ENCODE data around the gene EXOSC6.
"Not testable (repeated sequence)": the region's sequence is repeated elsewhere in the genome, so short reads cannot be mapped to it uniquely, and the experiment has no call there.

EXOSC6 gene

DNA sequence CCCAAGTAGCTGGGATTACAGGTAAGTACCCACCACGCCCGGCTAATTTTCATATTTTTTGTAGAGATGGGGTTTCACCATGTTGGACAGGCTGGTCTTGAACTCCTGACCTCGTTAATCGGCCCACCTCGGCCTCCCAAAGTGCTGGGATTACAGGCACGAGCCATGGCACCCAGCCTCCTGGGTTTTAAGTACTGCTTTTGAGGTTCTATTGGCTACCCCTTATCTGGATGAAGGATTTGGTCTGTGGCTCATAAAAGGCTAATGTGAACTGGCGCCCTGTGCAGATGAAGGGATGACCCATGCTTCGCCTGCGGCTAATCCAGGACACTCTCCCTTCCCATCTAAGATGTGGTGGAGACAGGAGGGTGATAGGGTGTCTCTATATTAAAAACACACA, 52.6 kb downstream of the EXOSC6 start:
- not testable (repeated sequence) for DNase-seq (ENCODE audit: low read depth in 2 of 2)

DNA sequence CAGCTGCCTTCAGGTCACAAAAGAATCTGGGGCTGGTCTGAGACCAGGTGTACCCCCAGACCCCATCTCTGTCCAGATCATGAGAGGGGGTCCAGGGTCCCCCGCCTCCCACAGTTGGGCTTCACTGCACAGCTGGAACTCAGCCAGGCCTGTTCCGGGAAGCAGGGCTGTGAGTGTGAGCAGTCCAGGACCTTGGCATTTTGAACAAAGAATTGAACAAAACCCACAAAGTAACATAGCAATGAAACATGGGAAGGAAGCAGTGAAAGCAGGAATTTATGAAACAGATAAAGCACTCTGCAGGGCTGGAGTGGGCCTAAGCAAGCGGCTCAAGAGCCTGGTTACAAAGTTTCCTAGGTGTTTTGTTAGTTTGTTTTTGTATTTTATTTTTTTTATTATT, 53.1 kb downstream of the EXOSC6 start:
- not testable (repeated sequence) for DNase-seq (ENCODE audit: low read depth in 2 of 2)

DNA sequence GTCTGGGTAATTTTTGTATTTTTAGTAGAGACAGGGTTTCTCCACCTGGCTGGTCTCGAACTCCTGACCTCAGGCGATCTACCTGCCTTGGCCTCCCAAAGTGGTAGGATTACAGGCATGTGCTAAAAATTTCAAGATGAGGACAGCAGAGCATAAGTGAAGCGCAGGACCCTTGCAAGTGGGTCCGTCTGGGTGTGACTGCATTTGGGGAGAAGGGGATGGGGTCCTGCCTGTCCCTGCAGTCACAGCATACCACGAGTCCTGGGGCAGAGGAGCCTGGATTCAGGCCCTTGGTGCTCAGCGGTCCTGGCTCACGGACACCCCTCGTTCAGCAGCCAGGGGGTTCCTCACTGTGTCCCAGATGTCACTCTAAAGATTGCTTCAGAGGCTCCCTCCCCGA, 53.5 kb downstream of the EXOSC6 start:
- not testable (repeated sequence) for DNase-seq (ENCODE audit: low read depth in 2 of 2)

DNA sequence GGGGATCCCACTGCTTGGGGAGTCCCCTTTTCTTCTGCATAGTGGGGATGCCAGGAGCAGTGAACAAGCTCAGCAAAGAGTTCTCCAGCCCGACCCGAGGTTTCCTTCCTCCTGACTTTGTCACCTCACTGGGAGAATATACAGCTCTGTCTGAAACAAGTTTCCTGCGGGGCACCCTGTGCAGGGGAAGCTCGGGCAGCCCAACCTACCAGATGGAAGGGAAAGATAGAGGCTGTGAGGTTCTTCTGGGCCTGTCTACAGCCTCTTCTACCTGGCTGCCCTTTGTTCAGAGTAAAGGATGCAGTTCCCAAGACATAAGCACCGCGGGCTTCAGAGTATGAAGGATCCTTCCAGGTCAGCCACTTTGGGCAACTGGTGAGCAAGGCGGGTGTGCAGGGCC, 54.1 kb downstream of the EXOSC6 start:
- not testable (repeated sequence) for DNase-seq (ENCODE audit: low read depth in 2 of 2)
